ENCODE measurements around the gene ZSCAN5C. TPM values are rescaled to one million over a fixed set of nuclear protein-coding genes. Genes with fewer than 3 reads are reported as not detected.
A peak's percentile ranks its signal among the peaks of the same experiment; 100 is the strongest.

Gene ZSCAN5C
- total RNA-seq, 1 experiment from 2014 or later = not detected

DNA sequence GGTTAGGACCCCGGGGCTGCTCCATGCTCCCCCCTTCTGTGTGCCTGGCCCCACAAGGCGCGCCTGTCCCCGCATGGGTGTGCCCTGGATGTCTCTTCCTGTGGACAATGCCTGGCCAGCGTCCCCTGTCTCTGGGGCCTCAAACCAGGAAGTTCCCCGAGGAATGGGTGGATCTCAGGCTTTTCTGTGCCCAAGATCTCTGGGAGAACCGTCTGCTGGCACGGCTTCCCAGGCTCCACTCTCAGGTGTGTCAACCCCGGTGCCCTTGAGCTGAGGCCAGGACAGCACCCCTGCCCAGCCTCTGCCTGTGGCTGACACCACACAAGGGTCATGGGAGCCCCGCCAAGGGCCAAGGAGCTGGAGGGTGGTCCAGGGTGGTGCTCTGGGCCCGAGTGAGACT is 45.3 kb upstream of the ZSCAN5C start:
- Mint-ChIP-seq H3K9me3 (ENCODE audit: unreplicated experiment) (no peaks in the 10 kb centered on the region), H3K27ac (ENCODE audit: low read depth, unreplicated experiment) (peak overlapping the region; percentile 9), H3K4me1 (ENCODE audit: insufficient read depth, unreplicated experiment) (no peaks in the 10 kb centered on the region), H3K27me3 (ENCODE audit: insufficient read depth, unreplicated experiment) (no peaks in the 10 kb centered on the region), H3K36me3 (ENCODE audit: insufficient read depth, unreplicated experiment) (peaks cover 12% of the 10 kb centered on the region), H3K4me3 (ENCODE audit: unreplicated experiment) (no peak overlapping the region)
- DNase-seq (ENCODE audit: unreplicated experiment) = no peak
- ChIA-PET POLR2A (no interaction called here), CTCF (interaction anchor here (1.3 to 1.5 kb wide), 3 partner anchors 10 to 32 kb away, joined by 3 to 5 read pairs (median 3); no protein-coding TSS in a partner anchor)
- intact Hi-C loops (cut with micrococcal nuclease) = no loop called here
- TF ChIP-seq, protein P1, sequence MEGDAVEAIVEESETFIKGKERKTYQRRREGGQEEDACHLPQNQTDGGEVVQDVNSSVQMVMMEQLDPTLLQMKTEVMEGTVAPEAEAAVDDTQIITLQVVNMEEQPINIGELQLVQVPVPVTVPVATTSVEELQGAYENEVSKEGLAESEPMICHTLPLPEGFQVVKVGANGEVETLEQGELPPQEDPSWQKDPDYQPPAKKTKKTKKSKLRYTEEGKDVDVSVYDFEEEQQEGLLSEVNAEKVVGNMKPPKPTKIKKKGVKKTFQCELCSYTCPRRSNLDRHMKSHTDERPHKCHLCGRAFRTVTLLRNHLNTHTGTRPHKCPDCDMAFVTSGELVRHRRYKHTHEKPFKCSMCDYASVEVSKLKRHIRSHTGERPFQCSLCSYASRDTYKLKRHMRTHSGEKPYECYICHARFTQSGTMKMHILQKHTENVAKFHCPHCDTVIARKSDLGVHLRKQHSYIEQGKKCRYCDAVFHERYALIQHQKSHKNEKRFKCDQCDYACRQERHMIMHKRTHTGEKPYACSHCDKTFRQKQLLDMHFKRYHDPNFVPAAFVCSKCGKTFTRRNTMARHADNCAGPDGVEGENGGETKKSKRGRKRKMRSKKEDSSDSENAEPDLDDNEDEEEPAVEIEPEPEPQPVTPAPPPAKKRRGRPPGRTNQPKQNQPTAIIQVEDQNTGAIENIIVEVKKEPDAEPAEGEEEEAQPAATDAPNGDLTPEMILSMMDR (IDR thresholded peaks at IDR 0.05; ENCODE audit: unreplicated experiment) = no peak
- no TSS peak for BruUV-seq (replicated peaks)

DNA sequence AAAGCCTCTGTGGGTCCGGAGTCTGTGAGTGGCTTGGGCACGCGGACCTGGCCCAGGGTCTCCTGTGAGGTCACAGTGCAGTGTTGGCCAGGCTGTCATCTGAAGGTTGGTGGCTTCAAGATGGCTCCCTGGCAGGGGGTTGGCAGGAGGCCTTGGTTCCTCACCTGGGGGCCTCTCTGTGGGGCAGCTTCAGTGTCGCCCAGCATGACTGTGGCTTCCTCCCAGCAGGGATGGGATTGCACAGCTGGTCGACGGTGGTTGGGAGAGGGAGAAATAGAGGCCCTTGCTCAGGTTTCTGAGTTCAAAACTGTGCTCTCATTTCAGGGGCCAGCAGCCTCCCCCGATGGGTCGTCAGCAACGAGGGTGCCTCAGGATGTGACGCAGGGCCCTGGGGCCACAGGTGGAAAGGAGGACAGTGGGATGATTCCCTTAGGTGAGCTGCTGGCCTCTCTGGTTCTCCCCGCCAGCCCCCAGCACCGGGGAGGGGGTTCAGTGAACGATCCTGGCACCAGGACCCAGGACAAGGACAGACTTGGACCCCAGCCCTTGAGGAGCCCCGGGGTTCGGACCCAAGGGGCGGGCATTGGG is 43.8 kb upstream of the ZSCAN5C start:
- Mint-ChIP-seq H3K4me3 (ENCODE audit: unreplicated experiment) (no peak overlapping the region), H3K27ac (ENCODE audit: low read depth, unreplicated experiment) (no peak overlapping the region), H3K9me3 (ENCODE audit: unreplicated experiment) (no peaks in the 10 kb centered on the region), H3K36me3 (ENCODE audit: insufficient read depth, unreplicated experiment) (peaks cover 17% of the 10 kb centered on the region), H3K27me3 (ENCODE audit: insufficient read depth, unreplicated experiment) (no peaks in the 10 kb centered on the region), H3K4me1 (ENCODE audit: insufficient read depth, unreplicated experiment) (no peaks in the 10 kb centered on the region)
- TF ChIP-seq, protein P1 (IDR thresholded peaks at IDR 0.05; ENCODE audit: unreplicated experiment) = no peak
- CTCF ChIA-PET = interaction anchor here (0.6 to 1.5 kb wide), 6 partner anchors 11 to 152 kb away, joined by 3 to 5 read pairs (median 4); no protein-coding TSS in a partner anchor
- DNase-seq (ENCODE audit: unreplicated experiment) = no peak
- POLR2A ChIA-PET = no interaction called here
- no TSS peak for BruUV-seq (replicated peaks)
- intact Hi-C loops (cut with micrococcal nuclease) = no loop called here

DNA sequence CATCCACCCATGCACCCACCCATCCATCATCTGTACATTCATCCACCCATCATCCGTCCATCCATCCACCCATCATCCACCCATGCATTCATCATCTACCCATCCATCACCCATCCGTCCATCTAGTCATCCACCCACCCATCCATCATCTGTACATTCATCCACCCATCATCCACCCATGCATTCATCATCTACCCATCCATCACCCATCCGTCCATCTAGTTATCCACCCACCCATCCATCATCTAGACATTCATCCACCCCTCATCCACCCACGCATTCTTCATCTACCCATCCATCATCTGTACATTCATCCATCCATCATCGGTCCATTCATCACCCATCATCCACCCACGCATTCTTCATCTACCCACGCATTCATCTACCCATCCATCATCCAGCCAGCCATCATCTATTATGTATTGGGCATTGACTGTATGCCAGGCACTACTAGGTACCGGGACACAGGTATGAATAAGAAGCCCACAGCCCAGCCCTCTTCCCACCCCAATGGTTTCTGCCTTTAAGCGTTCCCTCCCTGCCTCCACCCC is 43.0 kb upstream of the ZSCAN5C start:
- no peaks in the 10 kb centered on the region for H3K27me3 Mint-ChIP-seq (ENCODE audit: insufficient read depth, unreplicated experiment)
- H3K4me3 Mint-ChIP-seq (ENCODE audit: unreplicated experiment) = no peak overlapping the region
- BruUV-seq (replicated peaks) = no TSS peak
- intact Hi-C loops (cut with micrococcal nuclease) = no loop called here
- no peaks in the 10 kb centered on the region for H3K9me3 Mint-ChIP-seq (ENCODE audit: unreplicated experiment)
- peaks cover 17% of the 10 kb centered on the region for H3K36me3 Mint-ChIP-seq (ENCODE audit: insufficient read depth, unreplicated experiment)
- TF ChIP-seq, protein P1 (IDR thresholded peaks at IDR 0.05; ENCODE audit: unreplicated experiment) = no peak
- ChIA-PET CTCF (no interaction called here), POLR2A (no interaction called here)
- no peak overlapping the region for H3K27ac Mint-ChIP-seq (ENCODE audit: low read depth, unreplicated experiment)
- H3K4me1 Mint-ChIP-seq (ENCODE audit: insufficient read depth, unreplicated experiment) = no peaks in the 10 kb centered on the region
- no peak for DNase-seq (ENCODE audit: unreplicated experiment)

DNA sequence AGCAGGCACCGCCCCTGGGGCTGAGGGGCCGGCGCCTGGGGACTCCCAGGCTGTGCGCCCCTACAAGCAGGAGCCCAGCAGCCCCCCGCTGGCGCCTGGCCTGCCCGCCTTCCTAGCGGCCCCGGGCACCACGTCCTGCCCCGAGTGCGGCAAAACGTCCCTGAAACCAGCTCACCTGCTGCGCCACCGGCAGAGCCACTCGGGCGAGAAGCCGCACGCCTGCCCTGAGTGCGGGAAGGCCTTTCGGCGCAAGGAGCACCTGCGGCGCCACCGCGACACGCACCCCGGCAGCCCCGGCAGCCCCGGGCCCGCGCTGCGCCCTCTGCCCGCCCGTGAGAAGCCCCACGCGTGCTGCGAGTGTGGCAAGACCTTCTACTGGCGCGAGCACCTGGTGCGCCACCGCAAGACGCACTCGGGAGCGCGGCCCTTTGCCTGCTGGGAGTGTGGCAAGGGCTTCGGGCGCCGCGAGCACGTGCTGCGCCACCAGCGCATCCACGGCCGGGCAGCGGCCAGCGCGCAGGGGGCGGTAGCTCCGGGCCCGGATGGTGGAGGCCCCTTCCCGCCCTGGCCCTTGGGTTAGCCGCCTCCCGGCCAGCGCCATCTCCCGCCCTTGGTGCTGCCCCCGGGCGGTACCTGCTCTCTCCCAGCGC is 42.3 kb upstream of the ZSCAN5C start:
- CTCF ChIA-PET = no interaction called here
- POLR2A ChIA-PET = no interaction called here
- BruUV-seq (replicated peaks) = no TSS peak
- DNase-seq (ENCODE audit: unreplicated experiment) = no peak
- TF ChIP-seq, protein P1 (IDR thresholded peaks at IDR 0.05; ENCODE audit: unreplicated experiment) = no peak
- no peaks in the 10 kb centered on the region for H3K9me3 Mint-ChIP-seq (ENCODE audit: unreplicated experiment)
- peaks cover 17% of the 10 kb centered on the region for H3K36me3 Mint-ChIP-seq (ENCODE audit: insufficient read depth, unreplicated experiment)
- H3K27me3 Mint-ChIP-seq (ENCODE audit: insufficient read depth, unreplicated experiment) = no peaks in the 10 kb centered on the region
- H3K4me1 Mint-ChIP-seq (ENCODE audit: insufficient read depth, unreplicated experiment) = no peaks in the 10 kb centered on the region
- H3K27ac Mint-ChIP-seq (ENCODE audit: low read depth, unreplicated experiment) = no peak overlapping the region
- no peak overlapping the region for H3K4me3 Mint-ChIP-seq (ENCODE audit: unreplicated experiment)
- intact Hi-C loops (cut with micrococcal nuclease) = no loop called here

Data from MCF 10A (cell line).